Measurements from ENCODE around the gene TSEN34.

- no peak for TF ChIP-seq POLR2A (IDR thresholded peaks at IDR 0.05; ENCODE audit: low read length)
- TF ChIP-seq GATA1 (IDR thresholded peaks at IDR 0.05; ENCODE audit: low read depth, low read length), result no peak
These were observed 12.4 kb upstream of the TSEN34 start for GRCh38 chr19:54178581-54179261.

All from erythroblast (primary cell).